Stomach (tissue), 4 donors: ENCODE measurements around the gene METTL17.

ENCODE experiments used
- POLR2AphosphoS5 ChIP-seq, 3 donors: sonication (generic); formaldehyde crosslinking; IDR thresholded peaks; one replicate each; pipeline ENCODE4 v1.6.1; 2016; ENCODE audit warnings: antibody characterized with exemption in 3 of 3
- TF ChIP-seq, protein P1 (sequence below), 7 experiments: fragments of 450-650 bp in 4 of 7; fragments of 200-600 bp in 3 of 7; sonication (generic) in 3 of 7; IDR thresholded peaks; one replicate each; pipeline ENCODE4 v1.5.1; 2016 to 2019; ENCODE audit warnings: antibody characterized with exemption in 7 of 7, control low read depth in 2 of 7, mild to moderate bottlenecking in 1 of 7

DNA sequence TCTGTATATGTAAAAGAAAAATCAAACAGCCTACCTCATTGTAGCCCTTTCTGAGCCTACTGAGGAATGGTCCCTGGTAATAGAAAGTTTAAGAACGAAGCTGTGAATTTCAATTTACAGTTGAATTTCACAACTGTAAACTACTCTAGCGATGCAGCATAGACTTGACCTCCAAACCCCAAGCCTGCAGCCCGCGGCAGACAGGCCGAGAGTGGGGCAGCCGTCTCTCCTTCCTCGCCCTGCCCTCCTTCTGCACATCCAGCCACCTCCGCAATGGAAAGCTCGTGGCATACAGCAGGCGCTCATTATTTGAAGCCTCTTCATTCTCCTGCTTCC lies 19.2 kb upstream of the METTL17 start:
- TF ChIP-seq, protein P1, sequence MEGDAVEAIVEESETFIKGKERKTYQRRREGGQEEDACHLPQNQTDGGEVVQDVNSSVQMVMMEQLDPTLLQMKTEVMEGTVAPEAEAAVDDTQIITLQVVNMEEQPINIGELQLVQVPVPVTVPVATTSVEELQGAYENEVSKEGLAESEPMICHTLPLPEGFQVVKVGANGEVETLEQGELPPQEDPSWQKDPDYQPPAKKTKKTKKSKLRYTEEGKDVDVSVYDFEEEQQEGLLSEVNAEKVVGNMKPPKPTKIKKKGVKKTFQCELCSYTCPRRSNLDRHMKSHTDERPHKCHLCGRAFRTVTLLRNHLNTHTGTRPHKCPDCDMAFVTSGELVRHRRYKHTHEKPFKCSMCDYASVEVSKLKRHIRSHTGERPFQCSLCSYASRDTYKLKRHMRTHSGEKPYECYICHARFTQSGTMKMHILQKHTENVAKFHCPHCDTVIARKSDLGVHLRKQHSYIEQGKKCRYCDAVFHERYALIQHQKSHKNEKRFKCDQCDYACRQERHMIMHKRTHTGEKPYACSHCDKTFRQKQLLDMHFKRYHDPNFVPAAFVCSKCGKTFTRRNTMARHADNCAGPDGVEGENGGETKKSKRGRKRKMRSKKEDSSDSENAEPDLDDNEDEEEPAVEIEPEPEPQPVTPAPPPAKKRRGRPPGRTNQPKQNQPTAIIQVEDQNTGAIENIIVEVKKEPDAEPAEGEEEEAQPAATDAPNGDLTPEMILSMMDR (IDR thresholded peaks at IDR 0.05) = no peak
- TF ChIP-seq POLR2AphosphoS5 (IDR thresholded peaks at IDR 0.05) = no peak
